Stimulated activated CD4-positive, alpha-beta T cell treated with anti-CD3 and anti-CD28 coated beads, Interleukin-1b, Interleukin-23, amount 100 ng/mL, for 4 hours (primary cell): ENCODE measurements around the gene POLE.
"Not testable (repeated sequence)": the region's sequence is repeated elsewhere in the genome, so short reads cannot be mapped to it uniquely, and the experiment has no call there.

Experiments
- DNase-seq, 2 donors: peaks; one replicate each; pipeline ENCODE4 v3.0.0-alpha.2; 2020; ENCODE audit warnings: low read depth in 2 of 2

POLE gene

DNA sequence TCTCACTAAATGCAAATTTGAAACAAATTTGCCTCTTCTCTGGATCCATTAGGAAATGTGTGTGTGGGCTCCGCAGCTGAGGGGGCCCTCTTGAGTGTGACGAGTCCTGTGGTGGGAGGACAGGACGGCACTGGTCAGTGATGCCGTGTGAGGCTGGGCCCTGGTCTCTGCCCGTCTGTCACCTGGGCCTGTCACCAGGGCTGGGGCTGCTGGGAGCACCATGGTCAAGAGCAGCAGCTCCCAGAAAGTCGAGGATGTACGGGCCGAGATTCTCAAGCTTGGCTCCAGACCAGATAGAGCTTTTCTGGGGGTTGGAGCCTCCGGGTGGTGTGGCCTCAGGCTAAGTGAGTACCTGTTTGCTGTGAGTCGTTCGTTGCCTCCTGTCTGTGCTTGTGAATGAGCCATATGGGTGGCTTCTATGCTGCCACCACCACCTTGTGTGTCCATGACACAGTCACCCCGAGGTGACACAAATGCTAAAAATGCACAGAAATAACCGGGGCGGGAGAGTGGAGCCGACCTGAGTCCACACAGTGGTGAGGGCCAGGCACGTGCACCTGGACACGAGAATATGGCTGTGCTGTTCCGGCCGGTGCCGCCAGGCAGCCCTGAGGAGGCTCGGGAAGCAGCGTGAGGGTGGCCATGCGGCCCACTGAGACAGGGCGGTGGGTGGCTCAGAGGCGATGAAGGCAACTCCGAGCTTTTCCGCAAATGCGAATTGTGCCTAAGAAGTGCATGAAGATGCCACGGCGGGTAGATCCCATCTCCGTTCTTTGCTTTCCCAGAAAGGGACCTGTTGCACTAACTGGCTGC lies 32.2 kb upstream of the POLE start:
- DNase-seq: no peak

DNA sequence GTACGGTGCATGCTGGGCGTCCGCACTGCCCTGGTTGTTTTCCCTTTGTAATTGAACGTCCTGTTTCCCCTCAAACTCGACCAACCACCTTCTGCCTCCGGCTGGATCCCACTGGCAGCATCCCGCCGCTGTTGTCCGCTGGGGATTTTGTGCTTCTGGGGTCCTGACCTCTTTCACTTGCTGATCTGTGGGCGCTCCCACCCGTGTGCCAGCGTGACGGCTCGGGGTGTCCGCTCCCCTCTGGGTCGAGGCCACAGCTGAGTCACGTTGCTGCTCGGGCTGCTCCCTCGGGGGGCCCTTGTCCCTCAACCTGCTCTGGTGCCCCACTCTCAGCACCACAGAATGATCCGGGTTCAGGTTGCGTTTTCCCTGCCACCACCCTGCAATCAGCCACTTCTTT lies 31.5 kb upstream of the POLE start:
- DNase-seq: no peak

DNA sequence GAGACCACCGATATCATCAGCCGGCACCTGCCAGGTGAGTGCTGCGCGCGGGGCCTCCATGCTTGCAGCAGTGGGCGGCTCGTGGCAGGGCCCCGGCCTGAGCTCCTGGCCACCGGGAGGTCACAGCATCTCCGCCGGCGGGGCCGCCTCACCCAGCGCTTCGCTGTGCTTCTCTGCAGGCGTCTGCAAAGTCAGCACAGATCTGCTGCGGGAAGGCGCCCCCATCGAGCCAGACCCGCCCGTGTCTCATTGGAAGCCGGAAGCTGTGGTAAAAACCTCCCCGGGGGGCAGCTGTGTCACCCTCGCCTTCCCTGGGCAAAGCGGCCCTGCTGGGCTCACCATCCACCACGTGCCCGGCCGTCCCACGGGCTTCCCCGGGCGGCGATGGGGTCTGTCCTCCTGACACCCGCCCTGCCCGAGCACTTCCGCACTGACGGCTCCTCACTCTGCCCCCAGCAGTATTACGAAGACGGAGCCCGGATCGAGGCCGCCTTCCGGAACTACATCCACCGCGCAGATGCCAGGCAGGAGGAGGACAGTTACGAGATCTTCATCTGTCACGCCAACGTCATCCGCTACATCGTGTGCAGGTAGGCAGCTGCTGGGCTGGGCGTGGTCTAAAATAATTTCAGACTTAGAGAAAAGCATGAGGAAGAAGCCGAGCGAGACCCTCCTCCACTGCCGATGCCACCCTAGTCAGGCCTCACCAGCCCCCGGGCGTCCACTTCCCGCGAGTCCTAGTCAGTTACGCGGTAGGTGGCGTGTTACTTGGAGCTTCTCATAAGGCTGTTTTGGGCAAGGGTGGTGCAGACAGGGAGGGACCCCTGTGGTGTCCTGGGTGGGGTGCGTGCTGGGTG lies 30.6 kb upstream of the POLE start:
- no peak for DNase-seq

DNA sequence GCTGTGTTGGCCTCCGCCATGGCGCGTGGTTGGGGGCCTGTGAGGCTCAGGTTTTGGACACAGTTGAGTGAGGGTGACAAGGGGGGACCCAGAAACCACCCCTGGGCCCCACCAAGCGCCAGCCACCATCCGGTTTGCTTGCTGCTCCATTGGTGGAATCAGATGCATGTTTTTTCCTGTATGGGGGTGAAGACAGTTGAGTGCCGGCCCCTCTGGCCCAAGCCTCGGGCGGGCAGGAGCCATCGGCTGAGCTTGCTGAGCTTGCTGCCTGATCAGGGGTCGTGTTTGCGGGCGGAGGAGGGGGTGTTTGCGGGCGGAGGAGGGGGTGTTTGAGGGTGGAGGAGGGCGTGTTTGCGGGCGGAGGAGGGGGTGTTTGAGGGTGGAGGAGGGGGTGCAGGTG lies 29.9 kb upstream of the POLE start:
- no peak for DNase-seq

DNA sequence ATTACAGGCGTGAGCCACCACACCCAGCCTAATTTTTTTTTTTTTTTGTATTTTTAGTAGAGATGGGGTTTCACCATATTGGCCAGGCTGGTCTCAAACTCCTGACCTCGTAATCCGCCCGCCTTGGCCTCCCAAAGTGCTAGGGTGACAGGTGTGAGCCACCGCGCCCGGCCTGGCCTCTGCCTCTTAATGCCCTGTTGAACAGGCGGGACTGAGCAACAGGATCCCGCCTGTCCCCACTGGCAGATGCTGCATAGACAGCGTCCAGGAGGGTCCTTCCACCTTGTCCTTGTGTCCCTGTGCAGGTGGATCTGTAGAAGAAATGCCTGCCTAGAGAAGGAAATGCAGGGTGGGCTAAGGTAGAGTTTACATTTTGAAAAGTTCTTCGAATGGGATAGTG lies 29.2 kb upstream of the POLE start:
- no peak for DNase-seq

DNA sequence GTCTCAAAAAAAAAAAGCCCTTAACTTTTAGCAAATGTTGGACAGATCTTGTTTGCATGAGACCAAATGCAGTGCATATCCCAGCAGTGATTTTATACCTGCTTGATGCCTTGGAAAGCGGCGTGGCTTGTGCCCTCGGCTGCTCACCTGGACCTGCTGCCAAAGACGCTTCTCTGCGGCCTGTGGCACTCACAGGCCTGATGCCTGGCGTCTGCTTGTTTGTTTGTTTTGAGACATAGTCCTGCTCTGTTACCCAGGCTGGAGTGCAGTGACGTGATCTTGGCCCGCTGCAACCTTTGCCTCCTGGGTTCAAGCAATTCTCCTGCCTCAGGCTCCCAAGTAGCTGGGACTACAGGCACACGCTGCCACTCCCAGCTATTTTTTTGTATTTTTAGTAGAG lies 28.7 kb upstream of the POLE start:
- no peak for DNase-seq

DNA sequence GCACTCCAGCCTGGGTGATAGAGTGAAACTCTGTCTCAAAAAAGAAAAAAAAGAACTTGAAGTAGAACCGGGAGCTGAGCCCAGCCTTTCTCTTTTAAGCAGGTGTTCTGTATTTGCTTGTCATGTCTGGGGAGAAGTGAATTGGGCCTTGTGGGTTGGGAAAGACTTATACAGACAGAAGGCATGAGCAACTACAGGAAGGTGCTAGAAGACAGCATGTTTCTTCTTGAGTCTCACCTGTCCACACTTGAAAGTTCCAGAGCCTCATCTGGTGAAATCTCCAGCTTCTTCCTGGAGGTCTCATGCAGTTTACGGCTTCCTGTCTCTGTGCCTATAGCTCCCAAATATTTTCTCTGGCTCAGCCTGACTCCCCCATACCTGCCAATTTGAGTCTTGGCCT lies 26.0 kb upstream of the POLE start:
- no peak for DNase-seq

DNA sequence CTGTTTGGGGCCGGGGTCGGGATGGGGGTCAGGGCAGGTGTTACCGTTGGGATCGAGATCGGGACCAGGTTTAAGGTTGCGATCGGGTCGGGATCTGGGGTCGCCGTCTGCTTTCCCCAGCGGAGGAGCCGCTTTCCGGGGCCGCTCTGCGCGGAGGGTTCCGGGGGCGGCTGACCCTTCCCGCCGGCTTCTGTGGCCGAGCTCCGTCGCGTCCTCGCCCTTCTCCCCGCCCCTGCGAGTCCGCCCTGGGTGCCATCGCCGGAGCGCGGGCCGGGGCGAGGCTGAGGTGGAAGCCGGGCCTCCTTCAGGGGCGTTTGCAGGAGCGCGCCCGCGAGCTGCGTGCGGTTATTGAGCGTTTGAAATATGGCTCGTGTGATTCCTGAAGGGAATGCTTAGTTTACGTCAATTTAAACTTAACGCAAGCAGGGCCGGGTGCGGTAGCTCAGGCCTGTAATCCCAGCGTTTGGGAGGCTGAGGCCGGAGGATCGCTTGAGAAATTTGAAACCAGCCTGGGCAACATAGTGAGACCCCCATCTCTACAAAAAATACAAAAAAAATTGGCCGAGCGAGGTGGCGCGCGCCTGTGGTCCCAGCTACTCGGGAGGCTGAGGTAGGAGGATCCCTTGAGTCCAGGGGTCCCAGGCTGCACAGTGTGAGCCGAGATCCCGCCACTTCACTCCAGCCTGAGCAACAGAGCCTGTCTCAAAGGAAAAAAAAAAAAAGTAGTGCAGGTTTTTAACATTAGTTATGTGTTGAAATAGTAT lies 24.1 kb upstream of the POLE start:
- no peak for DNase-seq

DNA sequence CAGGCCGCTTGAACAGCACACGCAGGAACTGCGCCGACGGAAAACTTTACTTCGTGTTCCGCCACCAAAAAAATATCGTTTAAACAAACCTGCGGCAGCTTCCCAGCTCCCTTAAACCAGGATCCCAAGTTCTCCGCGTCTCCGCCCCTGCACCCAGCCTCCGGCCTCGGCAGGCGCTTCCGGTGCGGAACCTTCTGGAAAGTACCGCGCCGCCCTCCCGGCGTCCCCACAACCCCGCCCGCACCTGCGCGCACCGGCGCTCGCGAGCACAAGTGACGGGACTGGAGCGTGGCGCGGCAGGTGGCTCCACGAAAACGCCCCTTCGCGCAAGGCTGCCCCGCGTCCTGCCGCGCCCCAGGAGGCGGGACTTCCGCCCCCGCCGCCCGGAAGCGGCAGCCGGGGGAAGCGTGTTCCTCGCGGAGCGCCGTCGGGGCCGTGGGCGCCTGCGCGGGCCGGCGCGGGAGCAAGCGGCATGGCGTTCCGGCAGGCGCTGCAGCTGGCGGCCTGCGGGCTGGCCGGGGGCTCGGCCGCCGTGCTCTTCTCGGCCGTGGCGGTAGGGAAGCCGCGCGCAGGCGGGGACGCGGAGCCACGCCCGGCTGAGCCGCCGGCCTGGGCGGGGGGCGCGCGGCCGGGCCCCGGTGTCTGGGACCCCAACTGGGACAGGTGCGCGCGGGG lies 23.4 kb upstream of the POLE start, which contains the start of gene PGAM5:
Gene PGAM5, plus strand, starts transcription at position 438 of the 675 bp plus-strand sequence. Its CDS starts 35 bp downstream, at position 473.
- peak; percentile 82 to 83 for DNase-seq

DNA sequence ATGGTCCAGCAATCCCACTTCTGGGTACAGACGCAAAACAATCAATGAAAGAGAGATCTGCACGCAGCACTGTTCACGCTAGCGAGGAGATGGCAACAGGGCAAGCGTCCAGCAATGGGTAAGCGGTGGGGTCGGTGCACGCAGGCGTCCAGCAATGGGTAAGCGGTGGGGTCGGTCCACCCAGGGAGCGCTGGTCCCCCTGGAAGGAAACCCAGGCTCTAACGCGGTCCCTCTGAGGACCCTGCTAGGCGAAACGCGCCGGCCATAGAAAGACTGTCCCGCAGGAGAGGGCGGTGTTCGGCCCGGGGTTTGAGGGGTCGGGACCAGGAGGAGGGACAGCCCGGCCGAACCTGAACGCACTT lies 22.9 kb upstream of the POLE start:
- no peak for DNase-seq

DNA sequence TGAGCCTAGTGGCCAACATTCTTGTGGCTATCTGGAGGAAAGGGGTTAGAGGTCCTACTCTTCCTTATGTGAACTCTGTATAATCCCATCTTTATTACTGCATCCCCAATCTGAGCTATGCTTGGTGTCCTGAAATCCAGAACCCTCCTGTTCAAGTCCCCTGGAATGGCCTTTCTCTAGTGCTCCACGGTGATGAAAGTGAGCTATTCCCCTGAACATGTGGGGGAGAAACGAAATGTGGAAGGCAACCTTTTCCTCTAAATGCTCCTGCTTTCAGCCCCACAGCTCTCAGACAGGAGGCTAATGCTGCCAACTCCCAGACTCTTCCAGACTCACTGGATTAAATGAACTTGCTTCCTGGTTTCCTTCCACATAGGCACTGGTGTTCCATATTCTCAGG lies 21.0 kb upstream of the POLE start:
- DNase-seq: no peak

DNA sequence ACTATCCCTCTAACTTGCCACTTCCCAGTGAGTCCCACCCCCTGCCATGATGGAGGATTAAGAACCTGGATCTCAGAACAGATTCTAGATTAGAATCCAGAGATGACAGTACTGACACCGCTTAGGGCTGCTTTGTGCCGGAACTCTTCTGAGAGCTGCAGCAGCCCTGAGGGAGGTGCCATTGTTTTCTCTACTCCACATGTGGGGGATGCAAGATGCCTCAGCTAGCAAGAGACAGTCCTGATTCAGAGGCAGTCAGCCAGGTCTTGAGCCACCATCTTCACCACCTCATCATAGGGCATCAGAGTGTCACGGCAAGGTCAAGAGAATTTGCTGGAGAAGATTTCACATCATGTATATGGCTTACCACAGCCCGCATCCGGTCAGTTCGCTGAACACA lies 20.1 kb upstream of the POLE start:
- no peak for DNase-seq

DNA sequence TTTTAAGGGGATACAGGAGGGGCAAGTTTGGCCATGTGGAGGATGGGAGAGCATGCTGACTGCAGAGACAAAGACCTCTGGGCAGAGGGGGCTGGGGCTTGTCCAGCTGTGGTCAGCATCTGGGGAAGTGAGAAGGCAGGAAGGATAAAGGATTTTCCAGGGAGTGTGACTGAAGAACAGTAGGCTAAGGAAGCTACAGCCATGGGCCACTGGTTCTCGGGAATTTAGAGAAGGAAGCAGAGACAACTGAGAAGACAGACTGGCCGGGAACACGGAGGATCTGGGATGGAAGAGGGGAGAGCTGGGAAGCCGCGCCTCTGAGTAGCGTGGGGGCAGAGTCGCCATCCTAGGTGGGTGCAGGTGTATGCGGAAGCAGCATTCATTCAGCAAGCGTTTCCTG lies 16.5 kb upstream of the POLE start:
- DNase-seq: no peak

DNA sequence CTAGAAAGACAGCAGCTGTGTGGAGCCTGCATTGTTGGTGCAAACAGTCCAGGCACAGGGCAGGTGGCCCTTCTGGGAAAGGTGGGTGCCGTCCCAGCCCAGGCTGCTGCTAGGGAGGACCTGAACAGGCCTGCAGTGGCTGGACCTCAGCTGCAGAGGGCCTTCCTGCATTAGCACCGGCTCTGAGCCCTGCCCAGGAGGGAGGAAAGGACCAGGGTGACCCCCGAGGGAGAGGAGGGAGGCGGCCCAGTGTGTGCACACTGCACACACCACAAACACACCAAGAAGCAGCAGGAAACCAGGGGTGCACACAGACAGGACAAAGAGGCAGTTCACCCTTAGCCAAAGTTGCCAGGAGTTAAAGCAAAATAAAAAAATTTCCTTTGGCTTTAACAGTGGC lies 15.5 kb upstream of the POLE start:
- no peak for DNase-seq

DNA sequence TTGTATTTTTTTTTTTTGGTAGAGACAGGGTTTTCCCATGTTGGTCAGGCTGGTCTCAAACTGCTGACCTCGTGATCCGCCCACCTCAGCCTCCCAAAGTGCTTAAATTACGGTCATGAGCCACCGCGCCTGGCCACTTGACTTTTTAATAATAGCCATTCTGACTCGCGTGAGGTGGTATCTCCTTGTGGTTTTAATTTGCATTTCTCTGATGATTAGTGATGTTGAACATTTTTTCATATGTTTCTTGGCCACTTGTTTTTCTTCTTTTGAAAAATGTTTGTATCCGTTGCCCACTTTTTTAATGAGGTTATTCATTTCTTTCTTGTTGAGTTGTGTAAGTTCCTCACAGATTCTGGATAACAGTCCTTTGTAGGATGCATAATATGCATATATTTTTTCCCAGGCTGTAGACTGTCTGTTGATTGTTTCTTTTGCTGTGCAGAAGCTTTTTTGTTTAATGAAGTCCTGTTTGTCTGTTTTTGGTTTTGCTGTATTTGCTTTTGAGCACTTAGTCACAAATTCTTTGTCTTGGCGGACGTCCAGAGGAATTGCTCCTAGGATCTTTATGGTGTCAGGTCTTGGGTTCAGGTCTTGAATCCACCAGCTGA lies 13.2 kb upstream of the POLE start:
- DNase-seq: no peak

DNA sequence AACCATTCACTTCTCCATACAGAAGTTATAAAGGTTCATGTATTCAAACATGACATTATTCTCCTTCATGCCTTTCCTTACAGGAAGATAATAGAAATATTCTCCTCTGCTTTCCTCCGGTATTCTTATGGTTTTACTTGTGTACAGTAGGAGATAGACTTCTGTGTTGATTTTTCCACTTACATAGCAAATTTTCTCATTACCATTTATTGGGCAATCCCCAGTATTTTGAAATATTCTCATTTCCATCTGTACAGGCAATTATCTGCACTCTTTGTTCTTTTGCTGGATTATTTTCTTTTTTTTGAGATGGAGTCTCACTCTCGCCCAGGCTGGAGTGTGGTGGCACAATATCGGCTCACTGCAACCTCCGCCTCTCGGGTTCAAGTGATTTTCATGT lies 11.2 kb upstream of the POLE start:
- no peak for DNase-seq

DNA sequence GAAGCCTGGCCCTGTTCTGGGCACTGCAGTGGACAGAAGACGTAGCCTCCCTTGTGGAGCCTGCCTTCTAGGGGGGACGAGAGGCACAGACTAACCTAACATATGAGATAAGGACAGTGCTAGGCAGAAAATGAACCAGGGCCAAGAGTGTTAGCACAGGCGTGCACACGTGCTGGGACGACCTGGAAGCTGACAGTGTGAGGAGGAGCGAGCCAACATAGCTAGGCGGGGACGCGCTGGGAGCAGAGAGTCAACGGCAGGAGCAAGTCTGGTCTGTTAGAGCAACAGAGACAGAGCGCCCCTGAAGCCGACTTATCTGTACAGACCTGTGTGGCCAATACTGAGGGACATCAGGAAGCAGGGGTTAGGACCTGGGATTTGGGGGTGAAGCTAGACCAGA lies 8.3 kb upstream of the POLE start:
- DNase-seq: no peak

DNA sequence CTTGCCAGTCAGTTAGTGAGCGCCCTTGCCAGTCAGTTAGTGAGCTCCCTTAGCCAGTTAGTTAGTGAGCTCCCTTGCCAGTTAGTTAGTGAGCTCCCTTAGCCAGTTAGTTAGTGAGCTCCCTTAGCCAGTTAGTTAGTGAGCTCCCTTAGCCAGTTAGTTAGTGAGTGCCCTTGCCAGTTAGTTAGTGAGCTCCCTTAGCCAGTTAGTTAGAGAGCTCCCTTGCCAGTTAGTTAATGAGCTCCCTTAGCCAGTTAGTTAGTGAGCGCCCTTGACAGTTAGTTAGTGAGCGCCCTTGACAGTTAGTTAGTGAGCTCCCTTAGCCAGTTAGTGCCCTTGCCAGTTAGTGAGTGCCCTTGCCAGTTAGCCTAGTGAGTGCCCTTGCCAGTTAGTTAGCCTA lies 7.7 kb upstream of the POLE start:
- DNase-seq: not testable (repeated sequence)

DNA sequence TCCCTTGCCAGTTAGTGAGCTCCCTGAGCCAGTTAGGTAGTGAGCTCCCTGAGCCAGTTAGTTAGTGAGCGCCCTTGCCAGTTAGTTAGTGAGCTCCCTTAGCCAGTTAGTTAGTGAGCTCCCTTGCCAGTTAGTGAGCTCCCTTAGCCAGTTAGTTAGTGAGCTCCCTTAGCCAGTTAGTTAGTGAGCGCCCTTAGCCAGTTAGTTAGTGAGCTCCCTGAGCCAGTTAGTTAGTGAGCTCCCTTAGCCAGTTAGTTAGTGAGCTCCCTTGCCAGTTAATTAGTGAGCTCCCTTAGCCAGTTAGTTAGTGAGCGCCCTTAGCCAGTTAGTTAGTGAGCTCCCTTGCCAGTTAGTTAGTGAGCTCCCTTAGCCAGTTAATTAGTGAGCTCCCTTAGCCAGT lies 4.9 kb upstream of the POLE start:
- DNase-seq: not testable (repeated sequence)

DNA sequence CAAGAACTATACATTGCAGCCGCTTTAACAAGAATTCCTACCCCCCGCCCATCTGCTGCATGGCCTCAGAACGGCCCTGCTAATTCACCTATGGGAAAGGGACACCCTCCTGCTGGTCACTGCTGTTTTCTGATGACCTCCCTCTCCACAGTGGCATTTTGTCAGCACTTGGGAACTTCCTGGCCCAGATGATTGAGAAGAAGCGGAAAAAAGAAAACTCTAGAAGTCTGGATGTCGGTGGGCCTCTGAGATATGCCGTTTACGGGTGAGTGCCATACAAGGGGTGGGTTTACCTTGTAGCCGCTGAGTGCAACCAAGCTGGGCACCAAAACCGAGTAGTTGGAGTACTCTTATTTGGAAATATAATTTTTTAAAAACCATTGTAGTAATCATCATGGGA lies 3.0 kb upstream of the POLE start:
- DNase-seq: no peak

DNA sequence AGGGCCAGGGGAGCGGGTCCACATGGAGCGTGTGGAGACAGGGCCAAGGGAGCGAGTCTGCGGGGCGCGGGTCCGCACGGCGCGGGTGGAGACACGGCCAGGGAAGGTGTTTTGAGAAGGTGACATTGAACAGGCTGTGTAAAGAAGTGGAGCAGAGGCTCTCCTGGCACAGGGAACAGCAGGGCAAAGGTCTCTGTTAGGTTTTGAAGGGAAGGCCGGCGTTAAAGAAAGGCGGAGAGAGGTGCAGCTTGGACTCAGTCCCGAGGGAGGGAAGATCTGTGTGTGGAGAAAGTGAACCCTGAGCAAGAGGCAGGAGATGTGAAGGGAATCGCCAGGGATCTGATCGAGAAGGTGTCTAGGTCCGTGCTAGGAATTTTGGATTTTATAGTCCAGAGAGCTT lies 2.1 kb upstream of the POLE start:
- no peak for DNase-seq
